Hepatocyte (in vitro differentiated cells): ENCODE data around the gene PRSS56. TPM values are rescaled to one million over a fixed set of nuclear protein-coding genes. Genes with fewer than 3 reads are reported as not detected.

Experiments
- DNase-seq: peaks from one replicate; pipeline ENCODE4 v3.0.0-alpha.2; 2016; ENCODE audit warnings: low spot score
- H2AFZ ChIP-seq: fragments of 200-600 bp; sonication (generic); 2 replicates; pipeline ENCODE4 v1.6.0; 2016; ENCODE audit warnings: antibody characterized with exemption, mild to moderate bottlenecking
- H3K27ac ChIP-seq: fragments of 200-600 bp; sonication (generic); 2 replicates; pipeline ENCODE4 v1.5.1; 2016; ENCODE audit warnings: mild to moderate bottlenecking
- H3K27me3 ChIP-seq: fragments of 200-600 bp; sonication (generic); 2 replicates; pipeline ENCODE4 v1.6.1; 2016
- H3K36me3 ChIP-seq: fragments of 200-600 bp; sonication (generic); replicated peaks from 2 replicates; pipeline ENCODE4 v1.5.1; 2016; ENCODE audit warnings: low read depth; ENCODE audit not compliant: insufficient read depth
- H3K4me1 ChIP-seq: fragments of 200-600 bp; sonication (generic); 2 replicates; pipeline ENCODE4 v1.5.1; 2016; ENCODE audit warnings: mild to moderate bottlenecking, moderate library complexity; ENCODE audit not compliant: insufficient read depth
- H3K4me2 ChIP-seq: fragments of 200-600 bp; sonication (generic); 2 replicates; pipeline ENCODE4 v1.6.0; 2016
- H3K4me3 ChIP-seq: fragments of 200-600 bp; sonication (generic); 2 replicates; pipeline ENCODE4 v1.5.1; 2016; ENCODE audit warnings: mild to moderate bottlenecking
- H3K79me2 ChIP-seq: fragments of 200-600 bp; sonication (generic); 2 replicates; pipeline ENCODE4 v1.6.0; 2017; ENCODE audit warnings: mild to moderate bottlenecking
- H3K9me2 ChIP-seq: fragments of 200-600 bp; sonication (generic); replicated peaks from 2 replicates; pipeline ENCODE4 v1.6.0; 2017; ENCODE audit warnings: mild to moderate bottlenecking; ENCODE audit not compliant: insufficient read depth
- H3K9me3 ChIP-seq: fragments of 200-600 bp; sonication (generic); 2 replicates; pipeline ENCODE4 v1.5.1; 2016; ENCODE audit warnings: low read depth, mild to moderate bottlenecking
- H4K20me1 ChIP-seq: fragments of 200-600 bp; sonication (generic); 2 replicates; pipeline ENCODE4 v1.6.0; 2016; ENCODE audit warnings: mild to moderate bottlenecking; ENCODE audit not compliant: insufficient read depth, poor library complexity, severe bottlenecking
- EZH2 ChIP-seq: fragments of 200-600 bp; sonication (generic); IDR thresholded peaks from 2 replicates; pipeline ENCODE4 v1.6.1; 2016; ENCODE audit warnings: antibody characterized with exemption, mild to moderate bottlenecking, borderline replicate concordance
- EZH2phosphoT487 ChIP-seq: fragments of 200-600 bp; sonication (generic); IDR thresholded peaks from one replicate; pipeline ENCODE4 v1.6.1; 2018; ENCODE audit warnings: antibody characterized with exemption, mild to moderate bottlenecking, low read depth, moderate library complexity; ENCODE audit not compliant: unreplicated experiment, severe bottlenecking
- WGBS: methylation state at CpG from one replicate; pipeline ENCODE4 v1.1.6; 2016; ENCODE audit warnings: low lambda C conversion rate; ENCODE audit errors: missing lambda C conversion rate; 5-methylcytosine and 5-hydroxymethylcytosine counted together
- polyA plus RNA-seq: library from polyadenylated mRNA; unstranded; fragments of >200 nt; fragmentation: Nextera tagmentation; extraction: Ambion mirVana; gene quantifications from 2 replicates; pipeline ENCODE4 v1.2.1, GENCODE V29; 2016
- total RNA-seq: library from RNA; depleted of rRNA; stranded (reverse); fragments of >200 nt; gene quantifications from 2 replicates; pipeline ENCODE4 v1.2.3, GENCODE V29; 2014
- TF ChIP-seq, protein P1 (sequence below): fragments of 200-600 bp; sonication (generic); IDR thresholded peaks from 2 replicates; pipeline ENCODE4 v1.5.1; 2016; ENCODE audit warnings: antibody characterized with exemption, mild to moderate bottlenecking; ENCODE audit not compliant: poor library complexity

PRSS56 gene
- total and polyA plus RNA-seq, 2 experiments from 2014 or later: not detected

DNA sequence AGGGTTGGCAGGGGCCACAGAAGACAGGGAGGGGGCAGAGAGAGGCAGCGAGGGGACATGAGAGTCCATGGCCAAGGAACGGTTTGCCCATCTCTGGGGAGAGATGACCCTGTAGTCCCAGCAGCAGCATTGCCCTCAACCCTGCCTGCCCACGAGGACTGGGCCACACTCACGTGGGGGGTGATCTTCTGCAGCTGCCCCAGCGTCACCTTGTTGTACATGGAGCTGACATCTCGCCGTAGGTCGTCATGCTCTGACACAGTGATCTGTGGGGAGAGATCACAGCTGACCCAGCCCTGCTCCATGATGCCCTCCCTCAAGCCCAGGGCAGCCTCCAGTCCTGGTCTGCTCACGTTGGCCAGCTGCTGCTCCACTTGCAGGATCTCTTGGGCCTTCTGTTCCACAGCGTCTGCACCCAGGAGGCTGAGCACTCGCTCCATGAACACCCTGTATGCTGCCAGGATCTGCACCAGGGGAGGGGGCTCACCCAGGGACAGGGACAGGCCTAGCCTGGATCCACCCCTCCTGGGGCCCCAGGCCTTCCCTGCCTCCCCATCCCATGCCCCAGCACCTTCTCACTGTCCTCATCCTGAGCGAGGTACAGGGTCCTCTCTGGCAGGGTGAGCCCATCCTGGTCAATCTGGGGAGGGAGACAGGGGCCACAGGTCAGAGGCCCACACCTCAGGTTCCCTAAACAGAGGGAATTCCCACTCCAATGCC lies 35.4 kb upstream of the PRSS56 start:
- Histone ChIP-seq H4K20me1 (no peaks in the 10 kb centered on the region), H3K9me3 (no peaks in the 10 kb centered on the region), H3K4me3 (no peak overlapping the region), H3K79me2 (no peaks in the 10 kb centered on the region), H3K9me2 (no peaks in the 10 kb centered on the region), H3K27ac (no peak overlapping the region), H3K4me2 (no peak overlapping the region), H2AFZ (no peak overlapping the region), H3K36me3 (no peaks in the 10 kb centered on the region), H3K4me1 (peaks cover 6% of the 10 kb centered on the region), H3K27me3 (peaks cover 62% of the 10 kb centered on the region)
- 89% methylated on average over 12 of the region's 12 CpGs for WGBS
- no peak for DNase-seq
- TF ChIP-seq EZH2phosphoT487 (no peak), EZH2 (no peak)
- TF ChIP-seq, protein P1, sequence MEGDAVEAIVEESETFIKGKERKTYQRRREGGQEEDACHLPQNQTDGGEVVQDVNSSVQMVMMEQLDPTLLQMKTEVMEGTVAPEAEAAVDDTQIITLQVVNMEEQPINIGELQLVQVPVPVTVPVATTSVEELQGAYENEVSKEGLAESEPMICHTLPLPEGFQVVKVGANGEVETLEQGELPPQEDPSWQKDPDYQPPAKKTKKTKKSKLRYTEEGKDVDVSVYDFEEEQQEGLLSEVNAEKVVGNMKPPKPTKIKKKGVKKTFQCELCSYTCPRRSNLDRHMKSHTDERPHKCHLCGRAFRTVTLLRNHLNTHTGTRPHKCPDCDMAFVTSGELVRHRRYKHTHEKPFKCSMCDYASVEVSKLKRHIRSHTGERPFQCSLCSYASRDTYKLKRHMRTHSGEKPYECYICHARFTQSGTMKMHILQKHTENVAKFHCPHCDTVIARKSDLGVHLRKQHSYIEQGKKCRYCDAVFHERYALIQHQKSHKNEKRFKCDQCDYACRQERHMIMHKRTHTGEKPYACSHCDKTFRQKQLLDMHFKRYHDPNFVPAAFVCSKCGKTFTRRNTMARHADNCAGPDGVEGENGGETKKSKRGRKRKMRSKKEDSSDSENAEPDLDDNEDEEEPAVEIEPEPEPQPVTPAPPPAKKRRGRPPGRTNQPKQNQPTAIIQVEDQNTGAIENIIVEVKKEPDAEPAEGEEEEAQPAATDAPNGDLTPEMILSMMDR: no peak

DNA sequence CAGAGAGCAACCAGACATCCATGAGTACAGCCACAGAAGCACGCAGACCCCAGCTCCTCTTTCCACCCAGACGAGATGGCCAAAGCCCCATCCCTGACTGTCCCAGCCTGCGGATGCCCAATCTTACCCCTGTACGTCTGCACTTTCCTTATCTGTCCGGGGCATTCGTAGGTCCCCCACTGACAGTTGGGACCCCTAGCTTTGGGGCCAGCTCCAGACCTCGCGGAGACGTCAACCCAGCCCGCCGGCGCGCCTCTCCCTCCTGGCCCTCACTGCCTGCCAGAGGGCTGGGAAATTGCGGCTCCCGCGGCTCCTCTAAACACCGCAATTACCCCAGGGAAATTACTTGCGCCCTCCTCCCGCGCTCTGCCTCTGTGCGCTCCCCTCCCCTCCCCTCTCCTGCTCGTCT lies 34.8 kb upstream of the PRSS56 start:
- H3K9me2 ChIP-seq: no peaks in the 10 kb centered on the region
- no peaks in the 10 kb centered on the region for H4K20me1 ChIP-seq
- no peak for DNase-seq
- peaks cover 68% of the 10 kb centered on the region for H3K27me3 ChIP-seq
- H3K36me3 ChIP-seq: no peaks in the 10 kb centered on the region
- no peaks in the 10 kb centered on the region for H3K9me3 ChIP-seq
- peaks cover 6% of the 10 kb centered on the region for H3K4me1 ChIP-seq
- peak overlapping the region; percentile 40 for H2AFZ ChIP-seq
- H3K4me3 ChIP-seq: no peak overlapping the region
- no peaks in the 10 kb centered on the region for H3K79me2 ChIP-seq
- TF ChIP-seq, protein P1: no peak
- TF ChIP-seq EZH2phosphoT487 (no peak), EZH2 (no peak)
- peak overlapping the region; percentile 84 for H3K4me2 ChIP-seq
- 18% methylated on average over 18 of the region's 22 CpGs for WGBS
- no peak overlapping the region for H3K27ac ChIP-seq

DNA sequence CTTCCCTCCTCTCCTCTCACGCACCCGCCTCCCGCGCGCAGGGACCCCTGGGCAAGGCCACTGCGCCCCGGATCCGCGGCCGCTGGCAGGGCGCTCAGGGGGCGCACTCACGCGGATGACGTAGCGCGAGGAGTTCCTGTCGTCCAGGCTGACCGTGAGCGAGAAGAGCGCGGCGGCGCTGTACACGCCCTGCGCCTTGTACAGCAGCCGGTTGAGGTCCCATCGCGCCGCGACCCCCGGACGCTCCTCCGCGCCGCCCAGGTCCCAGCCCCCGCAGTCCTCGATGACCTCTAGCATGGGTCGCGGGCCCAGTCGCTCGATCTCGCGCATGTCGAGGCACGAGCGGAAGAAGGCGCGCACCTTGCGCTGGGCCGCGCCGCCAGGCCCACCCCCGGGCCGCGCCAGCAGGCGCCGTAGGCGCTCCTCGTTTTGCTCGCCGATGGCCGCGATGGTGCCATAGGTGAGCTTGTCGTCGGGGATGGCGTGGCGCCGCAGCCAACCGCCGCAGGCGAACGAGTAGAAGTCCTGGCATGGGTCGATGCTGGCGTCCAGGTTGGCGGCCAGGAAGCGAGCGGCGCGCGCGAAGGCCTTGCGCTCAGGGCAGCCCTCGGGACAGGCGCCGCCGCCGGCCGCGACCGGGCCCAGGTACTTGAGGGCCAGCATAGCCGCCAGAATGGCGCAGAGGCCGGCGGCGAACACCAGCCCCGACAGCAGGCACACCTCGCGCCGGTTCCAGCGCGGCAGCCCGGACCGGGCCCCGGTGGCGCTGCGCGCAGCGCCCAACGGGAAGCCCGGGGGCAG lies 34.2 kb upstream of the PRSS56 start:
- Histone ChIP-seq H3K9me3 (no peaks in the 10 kb centered on the region), H3K27ac (no peak overlapping the region), H2AFZ (peak overlapping the region; percentile 40), H4K20me1 (no peaks in the 10 kb centered on the region), H3K4me3 (no peak overlapping the region), H3K9me2 (no peaks in the 10 kb centered on the region), H3K4me1 (peaks cover 6% of the 10 kb centered on the region), H3K36me3 (no peaks in the 10 kb centered on the region), H3K79me2 (no peaks in the 10 kb centered on the region), H3K27me3 (peaks cover 68% of the 10 kb centered on the region), H3K4me2 (peak overlapping the region; percentile 84)
- TF ChIP-seq EZH2 (peak; percentile 83), EZH2phosphoT487 (peak; percentile 26)
- TF ChIP-seq, protein P1: no peak
- WGBS: 5% methylated on average over 103 of the region's 111 CpGs
- DNase-seq: no peak
